Keratinocyte (primary cell): ENCODE results near the gene FBXO33.

Source experiments
- CTCF ChIP-seq, 3 experiments: IDR thresholded peaks in 1 of 3; conservative IDR thresholded peaks in 1 of 3; optimal IDR thresholded peaks in 1 of 3; 2 replicates in 2 of 3; 3 replicates in 1 of 3; pipeline versions ENCODE3 to v1.5.1; 2011; ENCODE audit warnings: low read length in 3 of 3, mild to moderate bottlenecking in 3 of 3, moderate library complexity in 2 of 3, control low read depth in 1 of 3, inconsistent platforms in 1 of 3; ENCODE audit not compliant: insufficient read depth in 2 of 3; ENCODE audit errors: extremely low read depth in 1 of 3
- EZH2 ChIP-seq: IDR thresholded peaks from one replicate; pipeline ENCODE4 v1.6.1; 2012; ENCODE audit warnings: inconsistent platforms, mild to moderate bottlenecking, low read length, moderate library complexity

GRCh38 chr14:39382463-39382862, 49.8 kb downstream of the FBXO33 start:
- TF ChIP-seq CTCF (optimal IDR thresholded peaks at IDR 0.05 in 1 of 3, IDR thresholded peaks at IDR 0.05 in 1 of 3, conservative IDR thresholded peaks at IDR 0.05 in 1 of 3; ENCODE audit: extremely low read depth in 1 of 3, insufficient read depth in 2 of 3, low read length in 3 of 3): no peak
- TF ChIP-seq EZH2: no peak
